Progenitor cell of endocrine pancreas (in vitro differentiated cells): ENCODE measurements around the gene ADGRV1. TPM values are rescaled to one million over a fixed set of nuclear protein-coding genes. Genes with fewer than 3 reads are reported as not detected.

Experiments
- DNase-seq: peaks from one replicate; pipeline ENCODE4 v3.0.0; 2021; ENCODE audit warnings: low spot score; ENCODE audit not compliant: unreplicated experiment
- H3K27ac Mint-ChIP-seq: 2 replicates; pipeline ENCODE4 v1.8.0; 2021; ENCODE audit warnings: mild to moderate bottlenecking, moderate library complexity, mixed read lengths
- H3K27me3 Mint-ChIP-seq: 2 replicates; pipeline ENCODE4 v1.8.0; 2021; ENCODE audit warnings: mixed read lengths
- H3K36me3 Mint-ChIP-seq: 2 replicates; pipeline ENCODE4 v1.8.0; 2022; ENCODE audit warnings: mixed read lengths; ENCODE audit not compliant: insufficient read depth
- H3K4me1 Mint-ChIP-seq: 2 replicates; pipeline ENCODE4 v1.8.0; 2021; ENCODE audit warnings: low read depth, mixed read lengths
- H3K4me3 Mint-ChIP-seq: 2 replicates; pipeline ENCODE4 v1.8.0; 2021; ENCODE audit warnings: low read depth, mild to moderate bottlenecking, moderate library complexity, mixed read lengths
- H3K9me3 Mint-ChIP-seq: 2 replicates; pipeline ENCODE4 v1.8.0; 2021; ENCODE audit warnings: low read depth, mixed read lengths
- CTCF ChIP-seq: fragments of 200-600 bp; sonication (generic); IDR thresholded peaks from one replicate; pipeline ENCODE4 v1.5.0; 2021; ENCODE audit warnings: antibody characterized with exemption, mild to moderate bottlenecking; ENCODE audit not compliant: unreplicated experiment
- total RNA-seq: library from RNA; stranded (reverse); gene quantifications from 2 replicates; pipeline ENCODE4 v1.2.1, GENCODE V29; 2021

ADGRV1 gene
- total RNA-seq, 1 donor from 2014 or later: 82.3 TPM

- no peak for TF ChIP-seq CTCF
- Mint-ChIP-seq H3K4me1 (peaks cover 16% of the 10 kb centered on the region), H3K9me3 (no peaks in the 10 kb centered on the region)
These were observed 618.5 kb downstream of the ADGRV1 start for GRCh38 chr5:91177085-91177484.

GRCh38 chr5:91177639-91178038 is 619.0 kb downstream of the ADGRV1 start:
- Mint-ChIP-seq H3K4me3 (no peak overlapping the region), H3K9me3 (no peaks in the 10 kb centered on the region), H3K27me3 (no peaks in the 10 kb centered on the region), H3K27ac (no peak overlapping the region), H3K4me1 (peaks cover 16% of the 10 kb centered on the region), H3K36me3 (no peaks in the 10 kb centered on the region)
- no peak for DNase-seq
- no peak for TF ChIP-seq CTCF

More at GRCh38 chr5:91177085-91177484, 618.5 kb downstream of the ADGRV1 start:
- no peaks in the 10 kb centered on the region for H3K27me3 Mint-ChIP-seq
- no peaks in the 10 kb centered on the region for H3K36me3 Mint-ChIP-seq
- DNase-seq: no peak
- H3K27ac Mint-ChIP-seq: no peak overlapping the region
- H3K4me3 Mint-ChIP-seq: no peak overlapping the region

GRCh38 chr5:91178461-91178860 is 619.9 kb downstream of the ADGRV1 start:
- no peaks in the 10 kb centered on the region for H3K9me3 Mint-ChIP-seq
- H3K4me3 Mint-ChIP-seq: no peak overlapping the region
- H3K36me3 Mint-ChIP-seq: no peaks in the 10 kb centered on the region
- no peaks in the 10 kb centered on the region for H3K27me3 Mint-ChIP-seq
- no peak for TF ChIP-seq CTCF
- peaks cover 16% of the 10 kb centered on the region for H3K4me1 Mint-ChIP-seq
- no peak overlapping the region for H3K27ac Mint-ChIP-seq
- no peak for DNase-seq

- peaks cover 16% of the 10 kb centered on the region for H3K4me1 Mint-ChIP-seq
- no peak for TF ChIP-seq CTCF
- no peaks in the 10 kb centered on the region for H3K9me3 Mint-ChIP-seq
- no peak overlapping the region for H3K4me3 Mint-ChIP-seq
- H3K36me3 Mint-ChIP-seq: no peaks in the 10 kb centered on the region
- H3K27me3 Mint-ChIP-seq: no peaks in the 10 kb centered on the region
- H3K27ac Mint-ChIP-seq: no peak overlapping the region
- no peak for DNase-seq
These were observed 620.4 kb downstream of the ADGRV1 start for GRCh38 chr5:91179018-91179417.

- Mint-ChIP-seq H3K4me1 (peaks cover 15% of the 10 kb centered on the region), H3K36me3 (no peaks in the 10 kb centered on the region), H3K9me3 (no peaks in the 10 kb centered on the region), H3K27ac (no peak overlapping the region), H3K4me3 (no peak overlapping the region), H3K27me3 (no peaks in the 10 kb centered on the region)
- TF ChIP-seq CTCF: no peak
- no peak for DNase-seq
These were observed 621.9 kb downstream of the ADGRV1 start for GRCh38 chr5:91180506-91180905.
